Frontal cortex (tissue), 4 donors: ENCODE measurements around the gene SH3GL3. TPM values are rescaled to one million over a fixed set of nuclear protein-coding genes. Genes with fewer than 3 reads are reported as not detected.

ENCODE experiments used
- DNase-seq, 2 donors: peaks; one replicate each; pipeline ENCODE4 v3.0.0; 2012; ENCODE audit warnings: low spot score in 2 of 2
- FAIRE-seq: peaks from 2 replicates; lab custom pipeline; 2012; peaks lifted over from hg19 to GRCh38; lab: Jason Lieb, UNC
- total RNA-seq: library from RNA; depleted of rRNA; stranded (reverse); fragments of >200 nt; gene quantifications from one replicate; pipeline ENCODE4 v1.2.3, GENCODE V29; 2014
- donor health status: control.
- donor health status: control.
- donor health status: control.

SH3GL3 gene
- total RNA-seq, 1 donor from 2014 or later = 187 TPM

- DNase-seq (no peak), FAIRE-seq (no peak)
Measured at GRCh38 chr15:83604549-83604948, 157.4 kb downstream of the SH3GL3 start.

GRCh38 chr15:83605111-83605945 lies 158.2 kb downstream of the SH3GL3 start:
- no peak for DNase-seq
- no peak for FAIRE-seq

- FAIRE-seq = no peak
- DNase-seq = no peak
Measured at GRCh38 chr15:83610132-83610531, 163.0 kb downstream of the SH3GL3 start.

DNA sequence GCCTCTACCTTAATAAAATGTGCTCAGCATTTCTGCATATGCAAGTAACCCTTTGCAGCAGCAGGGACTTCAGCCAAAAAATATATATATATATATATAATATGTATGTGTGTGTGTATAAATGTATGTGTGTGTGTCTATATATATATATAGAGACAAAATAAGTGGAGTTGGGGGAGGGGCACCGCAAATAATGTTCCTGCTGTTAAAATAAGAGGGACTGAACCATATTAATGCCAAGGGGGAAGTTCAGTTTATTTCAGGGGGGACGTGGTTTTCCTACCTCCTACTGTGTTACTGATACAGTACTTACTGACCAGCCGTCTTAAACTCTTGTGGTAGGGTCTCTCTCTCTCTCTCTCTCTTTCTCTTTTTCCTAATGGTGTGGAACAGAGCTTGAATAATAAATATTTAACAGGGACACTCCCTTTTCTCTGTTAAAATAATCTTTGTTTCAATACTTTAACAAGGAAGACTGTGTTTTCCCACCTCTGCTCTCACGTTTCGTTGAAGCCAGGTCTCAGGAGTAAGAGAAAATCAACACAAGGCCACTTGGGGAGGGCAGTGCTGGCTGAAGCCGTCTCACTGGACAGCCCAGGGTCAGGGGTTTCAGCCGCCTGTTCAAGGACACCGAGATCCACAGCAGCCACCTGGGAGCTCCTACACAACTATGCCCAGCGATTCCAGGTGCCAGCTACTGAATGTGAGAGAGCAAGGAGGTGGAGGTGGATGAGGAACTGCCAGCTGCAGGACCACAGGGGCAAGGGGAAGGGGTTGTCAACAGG lies 164.0 kb downstream of the SH3GL3 start:
- DNase-seq (no peak), FAIRE-seq (no peak)

- FAIRE-seq = no peak
- DNase-seq = no peak
Measured at GRCh38 chr15:83612226-83612625, 165.1 kb downstream of the SH3GL3 start.

DNA sequence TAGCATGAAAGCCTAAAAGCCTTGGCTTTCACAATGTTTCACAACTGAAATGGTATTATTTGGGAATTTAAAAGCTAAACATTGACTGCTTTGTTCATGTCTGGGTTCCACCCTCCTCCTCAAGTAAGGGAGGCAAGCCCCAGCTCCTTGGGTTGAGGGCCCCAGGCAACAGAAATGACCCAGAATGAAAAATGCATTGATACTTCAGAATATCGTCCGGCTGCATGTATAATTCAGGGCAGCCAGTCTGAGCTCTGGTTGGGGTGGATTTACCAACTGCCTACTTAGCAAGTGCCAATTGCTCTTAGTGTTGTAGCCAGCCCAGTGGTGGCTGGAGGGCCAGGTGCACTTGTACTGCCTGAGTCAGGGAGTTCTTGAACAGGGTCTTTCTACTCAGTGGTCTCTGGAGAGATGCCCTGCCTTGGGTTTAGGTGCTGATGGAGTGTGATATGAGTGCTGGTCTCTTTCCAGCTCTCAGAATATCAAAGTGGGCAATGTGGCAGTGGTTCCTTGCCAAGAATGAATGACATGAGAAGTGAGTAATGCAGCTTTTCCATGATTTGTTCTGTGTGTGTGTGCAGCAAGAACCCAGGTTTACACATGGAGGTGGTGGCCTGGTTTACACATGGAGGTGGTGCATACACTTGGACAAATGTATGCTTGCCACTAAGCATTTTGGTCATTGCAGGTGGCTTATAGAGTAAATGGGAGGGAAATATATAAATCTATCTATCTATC lies 165.9 kb downstream of the SH3GL3 start:
- DNase-seq = no peak
- FAIRE-seq = no peak

- FAIRE-seq (no peak), DNase-seq (no peak)
Measured at GRCh38 chr15:83613714-83614113, 166.6 kb downstream of the SH3GL3 start.

DNA sequence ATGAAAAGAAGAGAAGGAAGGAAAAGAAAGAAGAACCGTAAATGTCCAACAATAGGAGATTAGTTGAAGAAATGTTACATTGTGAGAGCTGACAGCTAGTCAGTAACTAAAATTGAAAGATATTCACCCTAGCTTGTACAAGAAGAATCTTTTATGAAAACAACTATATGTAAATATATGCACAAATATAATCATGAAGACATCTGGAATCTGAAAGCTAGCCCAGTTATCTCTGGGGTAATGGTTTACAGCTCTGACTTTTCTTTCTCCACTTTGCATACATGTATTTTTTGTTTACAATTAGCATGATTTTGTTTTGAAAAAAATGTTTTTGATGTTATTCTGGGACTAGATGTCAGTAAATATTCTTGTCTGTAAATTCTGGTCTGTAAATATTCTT lies 169.7 kb downstream of the SH3GL3 start:
- FAIRE-seq (no peak), DNase-seq (no peak)

DNA sequence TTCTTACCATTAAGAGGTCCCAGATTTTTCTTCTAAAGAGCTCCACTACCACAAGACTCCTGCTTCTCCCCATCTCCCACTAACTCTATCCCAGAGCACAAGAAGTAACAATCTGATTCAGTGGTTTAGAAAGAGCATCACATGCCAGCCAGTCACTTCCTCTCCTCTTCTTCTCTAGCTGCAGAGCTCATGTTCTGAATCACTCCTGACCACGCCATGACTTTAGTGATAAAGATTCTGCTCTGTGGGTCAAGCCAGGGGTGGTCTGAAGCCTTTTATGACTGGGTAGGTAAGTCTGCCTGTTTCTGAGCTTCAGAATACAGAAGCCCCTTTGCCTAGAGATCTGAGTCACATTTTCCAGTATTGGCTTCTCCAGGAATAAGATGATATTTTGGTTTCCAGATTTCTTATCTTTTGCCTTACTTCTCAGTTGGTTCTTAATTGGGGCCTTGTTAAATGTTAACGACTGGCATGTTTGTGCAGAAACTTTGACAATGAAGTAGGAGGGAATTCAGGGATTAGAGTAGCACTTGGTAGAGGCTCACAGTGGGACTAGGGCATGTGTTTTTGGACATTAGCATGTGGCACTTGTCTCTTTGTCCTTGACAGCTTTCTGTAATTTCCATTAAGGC lies 179.1 kb downstream of the SH3GL3 start:
- FAIRE-seq (no peak), DNase-seq (no peak)

DNA sequence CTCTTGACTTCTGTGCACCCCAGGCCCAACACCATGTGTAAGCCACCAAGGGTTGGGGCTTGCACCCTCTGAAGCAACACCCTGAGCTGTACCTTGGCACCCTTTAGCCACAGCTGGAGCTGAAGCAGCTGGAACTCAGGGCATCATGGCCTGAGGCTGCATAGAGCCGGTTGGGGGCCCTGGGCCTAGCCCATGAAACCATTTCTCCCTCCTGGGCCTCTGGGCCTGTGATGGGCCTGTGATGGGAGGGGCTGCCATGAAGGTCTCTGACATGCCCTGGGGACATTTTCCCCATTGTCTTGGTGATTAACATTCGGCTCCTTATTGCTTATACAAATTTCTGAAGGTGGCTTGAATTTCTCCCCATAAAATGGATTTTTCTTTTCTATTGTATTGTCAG lies 184.4 kb downstream of the SH3GL3 start:
- FAIRE-seq (no peak), DNase-seq (no peak)

- no peak for FAIRE-seq
- no peak for DNase-seq
Measured at GRCh38 chr15:83643201-83643600, 196.1 kb downstream of the SH3GL3 start.

DNA sequence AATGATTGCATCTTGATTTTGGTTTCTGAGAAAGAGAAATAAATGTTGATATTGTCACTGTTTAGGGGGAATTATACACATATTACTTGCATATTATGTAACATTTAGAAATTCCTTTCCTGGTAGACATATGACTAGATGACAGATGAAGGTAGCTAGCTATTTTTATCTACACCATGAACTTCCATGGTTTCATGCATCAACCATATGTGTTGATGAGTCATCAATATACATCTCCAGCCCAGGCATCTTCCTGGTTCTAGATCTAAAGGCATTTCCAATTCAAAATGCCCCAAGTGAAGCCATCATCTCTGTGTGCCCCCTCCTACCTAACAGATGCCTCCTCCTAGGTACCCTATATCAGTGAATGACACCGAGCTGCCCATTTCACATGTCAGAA lies 197.3 kb downstream of the SH3GL3 start:
- DNase-seq = no peak
- FAIRE-seq = no peak

DNA sequence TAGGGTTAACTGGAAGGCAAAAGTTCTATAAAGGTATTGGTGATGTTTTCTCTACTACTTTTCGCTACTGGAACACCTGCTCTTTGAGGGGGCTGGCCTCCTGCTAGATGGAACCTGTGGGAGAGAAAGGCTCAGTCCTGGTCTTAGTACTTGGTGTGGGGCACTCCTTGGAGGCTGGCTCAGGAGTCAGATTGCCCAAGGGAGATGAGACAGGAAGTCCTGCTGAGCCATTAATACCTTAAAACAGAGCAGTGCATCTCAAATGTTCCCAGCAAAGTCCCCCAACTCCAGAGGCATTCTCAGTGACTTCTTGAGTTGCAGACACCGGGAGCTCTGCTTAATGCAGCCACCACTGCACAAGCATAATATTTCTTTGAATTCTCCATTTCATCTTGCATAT lies 203.7 kb downstream of the SH3GL3 start:
- FAIRE-seq = no peak

GRCh38 chr15:83651541-83651940 lies 204.4 kb downstream of the SH3GL3 start:
- DNase-seq (no peak), FAIRE-seq (no peak)

More for the DNA sequence above, 203.7 kb downstream of the SH3GL3 start:
- no peak for DNase-seq

- DNase-seq (no peak), FAIRE-seq (no peak)
Measured at GRCh38 chr15:83652626-83653204, 205.6 kb downstream of the SH3GL3 start.

- FAIRE-seq (no peak), DNase-seq (no peak)
Measured at GRCh38 chr15:83653288-83653638, 206.1 kb downstream of the SH3GL3 start.

- peak; percentile 78 to 82 for DNase-seq
- no peak for FAIRE-seq
Measured at GRCh38 chr15:83653639-83654378, 206.7 kb downstream of the SH3GL3 start, which contains the start of gene ADAMTSL3. Gene ADAMTSL3 (plus strand): TSS chr15:83654123. CDS start chr15:83655762, 1,639 bp downstream.

- FAIRE-seq = no peak
- peak in 1 of 2 donors; percentile 28 for DNase-seq
Measured at GRCh38 chr15:83654379-83655236, 207.5 kb downstream of the SH3GL3 start.
